GM18519 (cell line): ENCODE measurements around the gene HSPA2.
"Not testable (repeated sequence)": the region's sequence is repeated elsewhere in the genome, so short reads cannot be mapped to it uniquely, and the experiment has no call there.

Source experiments
- ATAC-seq: cut with Tn5 transposase; IDR thresholded peaks from one replicate; pipeline ENCODE4 v1.9.1; 2021; ENCODE audit warnings: mild to moderate bottlenecking, moderate library complexity; ENCODE audit not compliant: unreplicated experiment, low FRiP score

HSPA2 gene

DNA sequence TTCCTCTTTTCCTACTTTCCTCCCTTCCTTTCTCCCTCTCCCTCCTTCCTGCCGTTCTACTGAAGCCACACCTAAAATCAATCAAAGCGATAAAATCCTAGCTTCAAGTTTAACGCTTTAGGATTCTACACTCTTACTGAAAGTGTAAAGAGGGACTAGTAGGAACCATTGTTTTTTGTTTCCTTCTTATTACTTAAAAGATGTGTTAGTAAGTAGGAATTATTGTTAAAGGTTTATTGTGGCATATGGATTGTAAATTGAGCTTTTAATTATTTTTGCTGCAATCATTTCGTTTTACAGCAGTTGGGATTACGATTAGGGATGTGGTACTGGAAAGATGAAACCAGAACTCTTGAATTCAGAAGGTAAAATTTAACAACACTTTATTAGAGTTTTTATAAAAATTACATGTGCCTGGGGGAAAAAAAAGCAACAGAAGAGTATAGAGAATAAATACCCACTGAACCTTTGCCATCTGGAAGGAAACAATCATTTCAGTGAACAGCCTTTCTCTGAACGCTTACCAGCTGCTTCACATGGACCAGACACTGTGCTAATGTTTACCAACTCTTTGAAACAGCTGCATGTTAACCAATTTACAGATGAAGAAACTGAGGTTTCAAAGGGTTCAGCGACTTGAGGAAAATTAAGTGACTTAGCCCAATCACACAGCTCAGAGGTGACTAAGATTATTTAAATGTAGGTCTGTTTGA, 10.2 kb downstream of the HSPA2 start:
- no peak for ATAC-seq

DNA sequence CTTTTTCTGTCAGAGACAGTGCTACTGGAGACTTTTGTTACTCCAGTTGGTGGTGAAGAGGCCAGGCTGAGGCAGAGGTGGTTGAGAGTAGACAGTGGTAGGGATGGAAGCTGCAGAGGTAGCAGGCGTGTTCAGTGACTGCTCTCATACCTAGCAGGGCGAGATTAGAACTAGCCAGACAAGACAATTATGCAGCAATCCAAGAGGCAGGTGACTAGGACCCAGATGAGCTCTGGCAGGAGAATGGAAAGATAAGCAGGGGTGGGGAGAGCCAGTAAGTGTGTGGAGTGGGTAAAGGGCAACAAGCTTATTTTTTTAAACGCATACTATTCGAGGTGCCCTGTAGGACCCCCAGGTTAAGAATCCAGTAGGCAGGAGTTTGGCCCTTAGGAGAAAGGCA, 14.0 kb downstream of the HSPA2 start:
- ATAC-seq = no peak

DNA sequence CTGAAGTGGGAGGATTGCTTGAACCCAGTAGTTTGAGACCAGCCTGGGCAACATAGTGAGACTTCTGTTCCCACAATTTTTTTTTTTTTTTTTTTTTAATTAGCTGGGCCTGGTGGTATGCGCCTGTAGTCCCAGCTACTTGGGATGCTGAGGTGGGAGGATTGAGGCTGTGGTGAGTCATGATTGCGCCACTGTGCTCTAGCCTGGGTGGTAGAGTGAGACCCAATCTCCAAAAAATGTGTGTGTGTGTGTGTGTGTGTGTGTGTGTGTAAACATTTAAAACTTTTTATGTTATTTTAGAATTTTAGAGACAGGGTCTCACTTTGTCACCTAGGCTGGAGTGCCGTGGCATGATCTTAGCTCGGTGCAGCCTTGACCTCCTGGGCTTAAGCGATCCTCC, 16.0 kb downstream of the HSPA2 start:
- ATAC-seq = no peak

DNA sequence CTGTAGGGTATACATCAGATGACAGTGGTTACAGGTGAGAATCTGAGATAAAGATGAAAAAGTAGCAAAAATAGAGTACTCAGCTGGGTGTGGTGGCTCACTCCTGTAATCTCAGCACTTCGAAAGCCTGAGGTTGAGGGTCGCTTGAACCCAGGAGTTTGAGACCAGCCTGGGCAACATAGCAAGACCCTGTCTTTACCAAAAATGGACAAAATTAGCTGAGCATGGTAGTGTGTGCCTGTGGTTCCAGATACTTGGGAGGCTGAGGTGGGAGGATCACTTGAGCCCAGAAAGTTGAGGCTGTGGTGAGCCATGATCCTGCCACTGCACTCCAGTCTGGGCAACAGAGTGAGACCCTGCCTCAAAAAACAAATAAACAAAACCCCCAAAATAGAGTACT, 17.7 kb downstream of the HSPA2 start:
- not testable (repeated sequence) for ATAC-seq

DNA sequence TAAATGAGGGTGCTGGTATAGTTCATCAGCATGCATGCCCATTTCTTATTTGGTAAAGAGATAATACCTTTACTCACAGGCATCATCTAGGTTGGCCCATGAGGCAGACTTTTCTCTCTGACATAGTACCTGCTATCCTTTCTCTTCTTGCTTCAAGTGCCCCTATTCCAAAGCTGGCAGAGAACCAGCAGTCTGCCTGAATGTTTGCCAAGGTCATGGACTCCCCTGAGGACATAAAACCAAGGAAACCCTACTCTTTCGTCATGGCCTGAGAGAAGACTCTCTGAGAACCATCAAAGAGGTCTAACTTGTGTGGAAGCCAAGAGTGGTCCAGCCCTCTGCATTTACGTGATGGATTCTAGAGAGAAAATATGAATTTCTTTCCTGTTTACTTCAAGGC, 21.1 kb downstream of the HSPA2 start:
- ATAC-seq = no peak

DNA sequence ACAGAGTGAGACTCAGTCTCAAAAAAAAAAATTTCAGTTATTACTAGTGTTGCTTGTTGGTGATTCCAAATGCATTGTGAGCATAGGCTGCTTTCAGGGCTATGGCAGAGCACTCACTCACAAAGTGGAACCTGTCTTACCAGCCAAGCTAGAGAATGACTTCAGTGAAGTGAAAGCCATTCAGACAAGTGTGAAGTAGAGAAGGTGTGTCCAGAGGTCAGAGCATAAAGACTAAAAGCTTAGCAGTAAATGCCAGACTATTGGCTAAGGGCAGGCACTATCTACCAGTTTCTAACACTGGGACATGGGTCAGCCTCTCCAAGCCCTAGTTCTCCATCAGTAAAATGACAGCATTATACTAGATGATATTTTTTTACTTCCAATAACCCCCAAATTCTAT, 21.9 kb downstream of the HSPA2 start:
- no peak for ATAC-seq

DNA sequence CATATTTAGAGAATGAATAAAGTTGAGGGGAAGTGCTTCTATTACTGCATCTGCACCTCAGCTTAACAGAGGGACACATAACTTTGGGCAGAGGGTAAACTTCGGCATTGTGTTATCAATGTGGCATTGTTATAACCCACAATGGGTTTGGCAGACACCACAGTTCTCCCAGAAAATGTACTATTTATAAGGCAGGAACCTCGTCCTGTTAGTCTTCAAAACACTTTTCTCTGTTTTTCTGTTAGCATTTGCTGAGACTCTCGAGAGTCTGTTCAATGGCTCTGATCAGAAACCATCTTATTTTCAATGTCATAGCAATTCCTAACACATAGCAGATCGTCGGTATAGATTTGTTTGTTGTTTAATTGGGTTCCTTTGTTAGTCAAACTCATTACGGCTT, 23.2 kb downstream of the HSPA2 start:
- ATAC-seq = no peak

DNA sequence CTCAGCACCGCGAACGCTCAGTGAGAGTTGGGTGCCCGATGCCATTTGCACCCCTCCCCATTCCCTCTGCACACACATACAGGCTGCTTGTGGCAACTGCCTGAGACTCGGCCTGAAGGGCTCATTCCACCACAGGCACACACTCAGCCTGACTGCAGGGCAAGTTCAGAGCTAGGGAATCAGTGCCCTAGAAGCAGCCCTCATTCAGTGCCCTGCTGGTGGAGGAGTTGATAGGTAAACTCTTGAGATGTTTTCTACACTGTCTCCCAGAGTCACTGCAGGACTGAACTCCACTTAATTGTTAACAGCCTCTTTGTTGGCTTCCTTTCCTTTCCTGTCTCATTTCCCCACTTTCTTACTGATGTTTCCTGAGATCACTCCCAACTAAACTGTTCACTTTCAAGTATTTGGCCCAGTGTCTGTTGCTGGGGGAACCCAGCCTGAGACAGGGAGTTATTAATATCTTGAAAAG, 26.1 kb downstream of the HSPA2 start:
- ATAC-seq = no peak

DNA sequence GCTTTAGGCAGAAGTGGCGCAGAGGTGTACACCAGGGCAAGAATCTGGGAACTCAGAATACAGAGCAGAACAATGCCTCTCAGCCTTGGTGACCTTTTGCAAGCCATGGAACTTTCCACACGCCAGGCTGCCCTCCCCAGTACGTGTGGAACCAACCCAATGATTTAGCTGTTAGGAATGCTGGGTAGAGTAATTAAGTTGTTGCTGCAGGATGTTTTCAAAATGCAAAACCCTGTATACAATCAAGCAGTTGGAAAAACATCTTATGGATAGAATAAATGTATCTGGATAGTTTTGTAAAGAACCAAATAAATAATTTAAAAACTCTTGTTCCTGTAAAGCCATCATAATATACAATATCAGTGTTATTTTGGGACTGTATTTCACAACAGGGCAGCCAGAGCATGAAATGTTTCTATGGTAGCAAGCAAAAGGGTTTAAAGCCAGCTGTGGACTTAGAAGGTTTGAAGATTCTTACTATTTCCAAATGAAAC, 28.6 kb downstream of the HSPA2 start:
- ATAC-seq = no peak

DNA sequence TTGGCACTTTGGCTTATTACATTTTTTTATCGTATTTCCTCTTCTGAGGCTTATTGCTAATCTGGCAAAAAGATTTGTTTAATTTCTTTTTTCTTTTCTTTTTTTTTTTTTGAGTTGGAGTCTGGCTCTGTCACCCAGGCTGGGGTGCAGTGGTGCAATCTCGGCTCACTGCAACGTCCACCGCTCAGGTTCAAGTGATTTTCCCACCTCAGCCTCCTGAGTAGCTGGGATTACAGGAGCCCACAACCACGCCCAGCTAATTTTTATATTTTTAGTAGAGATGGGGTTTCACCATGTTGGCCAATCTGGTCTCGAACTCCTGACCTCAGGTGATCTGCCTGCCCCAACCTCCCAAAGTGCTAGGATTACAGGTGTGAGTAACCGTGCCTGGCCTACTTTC, 29.1 kb downstream of the HSPA2 start:
- ATAC-seq = not testable (repeated sequence)

DNA sequence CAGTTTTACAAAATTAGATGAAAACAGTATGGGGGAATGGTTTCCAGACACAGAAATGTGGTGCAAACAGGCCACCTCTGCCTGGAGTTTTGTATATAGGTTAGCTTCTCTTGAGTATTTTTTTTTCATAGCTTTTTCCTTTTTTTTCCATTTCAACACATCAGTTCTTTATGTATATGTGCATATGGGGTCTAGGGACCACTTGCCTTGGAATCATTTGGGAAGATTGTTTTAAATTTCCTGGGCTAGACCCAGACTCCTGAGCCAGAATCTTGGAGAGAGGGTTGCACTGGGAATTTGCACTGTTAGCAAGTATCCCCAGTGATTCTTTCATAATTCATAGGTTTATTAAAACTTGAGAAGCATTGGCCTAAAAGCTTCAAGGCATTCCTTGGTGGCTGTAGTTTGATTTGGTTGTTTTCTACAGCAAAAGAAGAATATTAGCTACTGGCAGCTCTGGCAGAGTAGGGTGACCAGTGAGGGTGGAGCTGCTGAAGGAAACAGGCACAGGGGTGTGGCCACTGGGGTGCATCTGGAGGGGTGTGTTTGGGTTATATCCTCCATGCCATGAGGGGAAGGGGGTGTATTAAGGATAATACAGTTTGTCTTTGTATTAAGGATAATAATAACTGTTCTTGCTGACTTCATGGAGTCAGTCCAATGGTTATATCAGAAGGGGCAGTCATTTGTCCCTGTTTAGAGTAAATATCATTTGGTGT, 32.0 kb downstream of the HSPA2 start:
- no peak for ATAC-seq

DNA sequence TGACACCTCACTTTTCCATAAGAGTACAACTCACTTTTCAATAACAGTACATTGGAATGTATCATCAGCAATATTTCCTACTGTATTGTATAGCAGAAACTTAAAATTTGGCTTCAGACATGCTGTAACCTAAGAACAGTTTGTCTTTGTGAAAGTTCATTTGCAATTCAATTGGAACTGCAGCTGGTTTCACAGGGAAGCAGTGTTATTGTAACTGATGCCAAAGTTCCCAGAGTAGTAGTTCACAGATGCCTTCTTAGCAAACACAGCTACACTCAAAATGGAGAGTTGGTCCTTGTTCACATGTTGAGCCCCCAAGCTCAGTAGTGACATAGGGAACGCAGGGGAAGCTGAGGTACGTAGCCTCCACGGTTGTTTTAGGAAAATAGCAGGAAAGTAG, 32.6 kb downstream of the HSPA2 start:
- ATAC-seq = no peak

DNA sequence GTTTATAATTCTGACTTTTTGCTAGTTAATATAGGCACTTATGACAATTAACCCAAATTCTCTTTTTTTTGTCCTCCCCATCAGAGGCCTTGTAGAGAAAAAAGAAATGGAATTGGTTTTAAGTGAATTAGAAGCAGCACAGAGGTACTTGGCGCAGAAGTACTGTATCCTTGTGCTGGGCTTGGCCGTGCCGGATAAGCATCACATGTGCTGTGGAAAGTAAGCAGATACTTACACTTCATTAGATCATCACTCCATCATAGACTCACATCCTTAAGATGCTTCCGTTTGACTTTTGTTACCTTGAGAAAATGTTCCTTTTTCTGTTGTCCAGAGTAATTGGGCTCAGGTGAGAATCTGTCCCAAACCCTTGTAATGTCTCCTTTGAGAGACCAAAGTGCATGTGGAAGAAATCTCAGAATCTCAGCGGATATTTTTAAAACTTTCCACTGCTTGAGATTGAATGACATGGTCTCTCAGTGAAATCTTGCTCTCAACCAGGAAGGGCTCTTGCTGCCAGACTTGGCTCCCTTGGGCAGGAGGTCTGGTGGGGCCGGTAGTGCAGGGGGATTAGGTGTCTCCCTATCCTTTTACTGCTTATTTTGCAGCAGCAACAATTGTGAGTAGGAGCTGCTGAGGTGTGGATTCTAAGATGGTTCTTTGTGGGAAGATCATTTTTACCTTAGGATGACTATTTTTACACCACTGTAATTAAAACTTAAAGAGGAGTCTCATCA, 34.0 kb downstream of the HSPA2 start:
- ATAC-seq = no peak

DNA sequence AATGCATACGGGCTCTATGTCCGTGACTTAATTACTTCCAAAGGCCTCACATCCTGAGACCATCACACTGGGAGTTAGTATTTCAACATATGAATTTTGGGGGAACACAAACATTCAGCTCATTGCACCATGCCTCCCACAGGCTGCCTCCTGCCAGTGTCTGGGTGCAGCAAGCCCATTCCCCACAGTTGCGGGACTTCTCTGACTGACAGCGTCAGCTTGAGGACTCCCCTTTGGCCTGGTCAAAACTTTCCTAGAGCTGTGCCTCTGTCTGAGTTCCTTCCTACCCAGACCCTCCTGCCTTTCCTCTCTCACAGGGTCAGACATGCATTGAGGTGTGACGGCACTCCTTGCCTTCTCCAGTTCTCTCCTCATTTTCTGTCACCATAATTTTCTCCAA, 36.7 kb downstream of the HSPA2 start:
- no peak for ATAC-seq

DNA sequence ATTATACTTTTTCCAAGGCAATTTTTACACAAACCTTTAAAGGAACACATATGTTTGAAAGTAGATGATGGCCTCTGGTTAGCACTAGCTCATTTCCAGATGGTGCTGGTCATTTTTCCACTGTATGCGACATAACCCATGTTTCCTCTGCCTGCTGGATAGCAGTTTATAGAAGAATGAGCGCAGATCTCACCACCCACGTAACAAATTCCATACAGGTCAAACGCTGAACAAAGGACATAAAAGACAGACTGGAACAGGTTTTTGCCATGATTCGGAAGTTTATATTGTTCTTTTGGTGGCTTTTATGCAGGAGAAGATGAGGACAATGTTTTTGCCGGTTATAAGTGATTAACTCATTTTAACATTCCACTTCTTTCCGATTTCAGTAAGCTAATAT, 39.9 kb downstream of the HSPA2 start:
- no peak for ATAC-seq

DNA sequence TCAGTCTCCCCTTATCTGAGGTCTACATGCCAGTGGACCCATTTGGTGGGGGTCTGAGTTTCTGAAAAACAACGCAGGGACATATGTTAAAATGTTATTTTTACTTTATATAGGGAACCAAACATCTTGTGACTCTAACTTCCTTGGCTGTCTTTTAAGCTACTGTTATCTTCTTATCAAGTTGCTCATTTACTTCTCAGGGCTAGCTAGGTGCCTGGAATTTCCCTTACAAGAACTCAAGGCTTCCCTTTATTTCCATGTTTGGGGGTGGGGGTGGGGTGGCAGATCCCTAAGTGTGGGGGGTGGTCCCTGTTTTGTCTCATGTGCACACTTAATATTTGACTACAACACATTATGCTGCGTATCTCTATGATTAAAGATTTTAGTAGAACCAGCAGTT, 40.8 kb downstream of the HSPA2 start:
- no peak for ATAC-seq

DNA sequence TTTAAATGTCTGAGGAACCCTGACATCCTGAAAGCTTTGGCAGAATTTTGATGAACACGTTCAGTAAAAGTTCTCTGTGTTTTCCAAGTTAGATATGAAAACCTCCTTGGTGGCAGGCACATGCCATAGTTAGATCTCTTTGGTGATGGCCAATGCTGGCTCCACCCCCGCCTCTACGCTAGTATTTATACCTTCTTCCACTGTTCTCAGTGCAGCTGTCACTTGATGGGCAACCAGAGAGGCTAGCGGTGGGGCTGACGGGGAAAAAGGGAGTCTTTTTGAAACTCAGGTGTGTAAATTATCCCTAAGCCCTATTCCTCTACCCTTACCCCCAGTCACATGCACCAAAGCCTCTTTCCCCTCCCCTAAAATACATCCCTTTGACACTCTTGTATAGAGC, 41.3 kb downstream of the HSPA2 start:
- no peak for ATAC-seq

DNA sequence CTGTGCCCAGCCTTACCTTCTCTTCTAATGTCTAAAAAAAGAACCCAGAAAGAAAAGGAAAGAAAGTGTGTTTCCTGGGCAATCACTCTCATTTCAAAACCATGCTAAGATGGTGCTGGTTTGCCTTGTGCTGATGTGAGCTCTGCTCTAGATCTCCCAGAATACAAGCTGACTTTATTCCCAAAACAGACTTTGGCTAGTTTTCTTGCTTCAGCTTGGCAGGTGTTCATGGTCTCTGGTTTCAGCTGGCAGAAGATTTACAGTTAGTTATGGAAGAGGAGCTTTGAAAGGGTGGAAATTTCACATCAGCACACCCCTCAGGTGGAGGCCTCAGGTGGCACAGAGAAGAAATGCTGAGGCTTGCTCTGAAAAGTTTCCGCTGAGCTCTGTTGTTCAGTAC, 43.6 kb downstream of the HSPA2 start:
- no peak for ATAC-seq

DNA sequence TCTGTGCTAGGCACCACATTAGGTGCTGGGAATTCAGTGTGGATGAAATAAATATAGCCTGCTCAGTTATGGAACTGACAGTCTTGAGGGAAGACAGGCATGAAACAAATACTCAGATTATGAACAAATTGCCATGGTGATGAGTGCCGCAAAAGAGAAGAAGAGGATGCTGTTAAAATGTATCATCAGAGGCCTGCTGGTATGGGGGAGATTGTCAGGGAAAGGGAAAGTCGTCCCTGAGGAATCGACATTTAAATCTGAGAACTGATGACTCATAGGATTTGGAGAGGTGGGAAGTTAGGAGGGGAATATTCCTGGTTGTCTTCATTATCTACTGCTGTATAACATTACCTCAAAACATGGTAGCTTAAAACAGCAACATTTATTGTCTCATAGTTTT, 51.3 kb downstream of the HSPA2 start:
- no peak for ATAC-seq
